VCaP (cell line): ENCODE data around the gene GAPDHS.

ENCODE experiments used
- H3K27ac ChIP-seq: fragments of 450-650 bp; 2 replicates; pipeline ENCODE4 v1.5.1; 2017
- TF ChIP-seq, protein P1 (sequence below): fragments of 450-650 bp; conservative IDR thresholded peaks from 2 replicates; pipeline ENCODE4 v1.5.1; 2017; ENCODE audit warnings: mild to moderate bottlenecking, moderate library complexity

The GAPDHS gene

DNA sequence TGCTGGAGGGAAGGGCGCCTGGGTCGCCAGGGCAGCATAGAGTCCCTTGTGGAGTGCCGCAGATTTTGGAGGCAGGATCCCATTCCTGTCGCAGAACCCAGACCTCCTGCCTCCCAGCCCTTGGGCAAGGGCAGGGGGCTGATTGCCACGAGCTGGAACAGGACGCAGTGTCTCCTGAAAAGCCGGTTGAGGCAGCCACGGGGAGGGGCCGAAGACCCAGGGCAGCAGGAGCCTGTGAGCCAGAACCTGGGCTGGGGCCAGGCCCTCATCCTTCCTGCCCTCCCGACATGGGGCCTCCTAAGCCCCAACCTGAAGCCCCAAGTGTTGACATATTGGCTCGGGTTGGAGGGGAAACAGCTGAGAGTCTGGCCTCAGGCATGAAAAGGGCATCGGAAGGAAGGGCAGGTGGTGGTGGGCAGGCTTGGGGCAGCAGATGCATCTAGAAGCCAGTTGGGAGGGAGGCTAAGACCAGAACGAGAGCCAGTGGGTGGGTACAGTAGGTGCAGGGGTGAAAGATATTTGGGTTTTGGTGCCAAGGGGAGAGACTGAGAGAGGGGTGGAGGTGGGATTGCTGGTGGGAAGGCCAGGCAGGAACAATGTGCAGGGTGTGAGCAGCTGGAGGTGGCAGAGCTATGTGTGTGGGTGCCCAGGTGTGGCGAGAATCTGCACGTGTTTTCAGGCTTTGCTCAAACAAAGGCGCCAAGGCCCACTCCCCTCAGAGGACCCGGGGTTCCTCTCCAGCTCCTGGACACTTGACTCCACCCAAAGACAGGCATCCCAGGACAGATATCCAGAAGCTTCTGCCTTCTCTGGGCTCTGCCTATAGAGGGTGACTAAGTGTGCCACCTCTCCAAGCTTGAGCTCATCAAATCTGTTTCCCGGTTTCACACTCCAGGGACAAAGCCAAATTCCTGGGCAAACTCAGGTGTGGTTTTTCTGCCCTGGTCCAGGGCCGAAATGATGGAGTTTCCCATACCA, 3.7 kb upstream of the GAPDHS start:
- TF ChIP-seq, protein P1, sequence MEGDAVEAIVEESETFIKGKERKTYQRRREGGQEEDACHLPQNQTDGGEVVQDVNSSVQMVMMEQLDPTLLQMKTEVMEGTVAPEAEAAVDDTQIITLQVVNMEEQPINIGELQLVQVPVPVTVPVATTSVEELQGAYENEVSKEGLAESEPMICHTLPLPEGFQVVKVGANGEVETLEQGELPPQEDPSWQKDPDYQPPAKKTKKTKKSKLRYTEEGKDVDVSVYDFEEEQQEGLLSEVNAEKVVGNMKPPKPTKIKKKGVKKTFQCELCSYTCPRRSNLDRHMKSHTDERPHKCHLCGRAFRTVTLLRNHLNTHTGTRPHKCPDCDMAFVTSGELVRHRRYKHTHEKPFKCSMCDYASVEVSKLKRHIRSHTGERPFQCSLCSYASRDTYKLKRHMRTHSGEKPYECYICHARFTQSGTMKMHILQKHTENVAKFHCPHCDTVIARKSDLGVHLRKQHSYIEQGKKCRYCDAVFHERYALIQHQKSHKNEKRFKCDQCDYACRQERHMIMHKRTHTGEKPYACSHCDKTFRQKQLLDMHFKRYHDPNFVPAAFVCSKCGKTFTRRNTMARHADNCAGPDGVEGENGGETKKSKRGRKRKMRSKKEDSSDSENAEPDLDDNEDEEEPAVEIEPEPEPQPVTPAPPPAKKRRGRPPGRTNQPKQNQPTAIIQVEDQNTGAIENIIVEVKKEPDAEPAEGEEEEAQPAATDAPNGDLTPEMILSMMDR: no peak
- H3K27ac ChIP-seq: no peak overlapping the region

DNA sequence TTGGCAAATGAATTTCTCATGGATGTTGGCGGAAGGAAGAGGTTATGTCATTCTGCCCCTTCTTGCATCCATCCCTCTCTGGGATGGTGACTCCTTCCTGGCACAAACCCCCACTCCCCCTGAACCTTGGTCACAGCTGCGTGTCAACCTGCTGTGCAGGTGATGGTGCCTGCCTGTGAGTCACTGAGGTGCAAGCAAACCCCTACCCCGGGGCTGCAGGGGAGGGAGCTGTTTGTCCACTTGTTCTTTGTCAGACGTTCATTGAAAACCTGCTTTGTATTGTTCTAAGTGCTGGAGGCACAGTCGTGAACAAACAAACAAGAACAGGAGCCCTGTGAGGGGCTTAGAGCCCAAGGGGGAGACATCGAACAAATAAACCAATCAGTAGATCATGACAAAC, 2.0 kb upstream of the GAPDHS start:
- H3K27ac ChIP-seq: no peak overlapping the region
- TF ChIP-seq, protein P1: no peak

GRCh38 chr19:35533822-35534392, 651 bp downstream of the GAPDHS start:
- no peak overlapping the region for H3K27ac ChIP-seq
- TF ChIP-seq, protein P1: no peak

DNA sequence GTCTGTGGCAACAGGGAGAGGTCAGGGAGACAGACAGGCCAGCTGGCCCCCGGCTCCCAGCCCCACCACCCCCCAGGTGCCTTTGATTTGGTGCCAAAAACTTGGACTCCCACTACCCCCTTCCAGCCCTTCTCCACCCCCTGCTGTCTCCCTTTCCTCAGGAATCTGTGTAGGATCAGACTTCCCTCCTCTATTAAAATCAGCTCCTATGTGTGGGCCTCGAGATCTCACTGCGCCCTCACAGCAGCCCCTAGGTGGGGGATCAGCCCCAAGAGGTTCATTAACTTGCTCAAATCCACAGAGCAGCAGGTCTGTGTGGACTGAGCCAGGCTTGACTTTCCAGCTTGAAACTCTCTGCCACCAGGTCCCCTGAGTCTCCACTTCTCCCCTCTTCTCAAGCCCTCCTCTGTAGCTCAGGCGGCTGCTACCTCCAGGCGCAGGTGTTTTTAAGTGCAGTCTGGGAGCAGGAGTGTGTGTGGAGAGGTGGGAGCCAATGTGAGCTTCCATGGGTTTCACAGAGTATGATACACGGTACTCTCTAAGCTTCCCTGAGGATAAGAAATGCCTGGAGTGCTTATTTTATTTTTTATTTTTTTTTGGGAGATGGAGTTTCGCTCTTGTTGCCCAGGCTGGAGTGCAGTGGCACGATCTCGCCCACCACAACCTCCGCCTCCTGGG, 1.7 kb downstream of the GAPDHS start:
- TF ChIP-seq, protein P1: no peak
- H3K27ac ChIP-seq: no peak overlapping the region

GRCh38 chr19:35539314-35539713, 6.1 kb downstream of the GAPDHS start:
- TF ChIP-seq, protein P1: no peak
- H3K27ac ChIP-seq: no peak overlapping the region

DNA sequence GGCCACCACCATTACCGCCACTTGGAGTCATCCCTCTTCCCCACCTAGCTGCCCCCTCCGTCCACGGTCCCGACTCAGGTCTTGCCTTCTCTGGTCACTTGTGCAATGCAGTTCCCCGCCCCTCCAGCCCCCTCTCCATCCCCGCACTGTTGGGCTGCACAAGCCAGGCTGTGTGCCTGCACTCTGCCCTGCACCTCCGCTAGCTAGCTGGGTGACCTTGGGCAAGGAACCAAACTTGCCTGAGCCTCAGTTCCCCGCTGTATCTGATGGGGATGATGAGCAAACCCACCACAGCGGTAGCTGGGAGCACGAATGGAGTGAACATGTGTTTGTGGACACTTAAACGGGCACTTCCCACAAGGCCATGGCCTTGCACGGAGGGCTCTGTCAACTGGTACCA, 6.6 kb downstream of the GAPDHS start:
- H3K27ac ChIP-seq: no peak overlapping the region
- TF ChIP-seq, protein P1: no peak

DNA sequence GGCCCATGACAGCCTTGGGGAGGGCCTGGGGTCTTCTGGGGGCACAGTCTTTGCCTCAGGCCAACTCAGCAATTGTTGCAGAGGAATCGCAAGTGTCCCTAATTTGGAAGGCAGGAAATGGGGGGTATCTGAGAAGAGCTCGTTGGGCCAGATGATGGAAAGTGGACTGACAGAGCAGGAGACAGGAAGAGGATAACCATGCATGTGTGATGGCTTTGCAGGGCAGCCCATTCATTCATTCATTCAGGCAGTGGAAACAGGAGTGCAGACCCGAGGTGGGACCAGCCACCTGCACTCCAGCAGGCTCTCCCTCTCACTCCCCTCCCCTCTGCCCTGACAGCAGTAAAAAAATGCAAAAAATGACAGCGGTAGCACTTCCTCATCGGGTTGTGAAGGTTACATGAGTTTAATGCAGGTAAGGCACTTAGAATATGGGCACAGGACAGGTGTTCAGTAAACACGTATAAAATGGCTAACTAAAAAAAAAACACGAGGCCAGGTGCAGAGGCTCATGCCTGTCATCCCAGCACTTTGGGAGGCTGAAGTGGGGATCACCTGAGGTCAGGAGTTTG, 7.2 kb downstream of the GAPDHS start:
- TF ChIP-seq, protein P1: no peak
- H3K27ac ChIP-seq: no peak overlapping the region
